ENCODE results near the gene ZDHHC11B.
"Not testable (repeated sequence)": the region's sequence is repeated elsewhere in the genome, so short reads cannot be mapped to it uniquely, and the experiment has no call there.

The ZDHHC11B gene

DNA sequence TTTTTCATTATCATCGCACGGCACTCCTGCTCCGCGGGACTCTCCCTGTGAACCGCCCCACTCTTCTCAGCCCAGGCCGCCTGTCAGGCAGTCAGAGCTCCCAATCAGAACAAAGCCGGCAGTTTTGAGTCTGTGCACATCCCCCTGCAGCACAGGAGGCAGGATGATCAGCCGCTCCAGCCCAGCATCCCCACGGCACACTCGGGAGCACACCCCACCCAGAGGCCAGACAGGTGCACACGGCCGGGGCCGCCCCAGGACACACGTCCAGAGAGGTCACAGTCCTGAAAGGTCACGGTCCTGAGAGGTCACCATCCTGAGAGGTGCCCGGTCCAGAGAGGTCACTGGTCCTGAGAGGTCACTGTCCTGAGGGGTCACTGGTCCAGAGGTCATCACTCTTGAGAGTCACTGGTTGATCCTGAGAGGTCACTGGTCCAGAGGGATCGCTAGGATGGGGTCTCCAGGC, 99.7 kb downstream of the ZDHHC11B start:
- no peaks in the 10 kb centered on the region for H3K36me3 ChIP-seq (ENCODE audit: insufficient read depth, low read length)
- no peak overlapping the region for H3K4me2 ChIP-seq (ENCODE audit: low read depth, low read length, poor library complexity, severe bottlenecking)
- H3K79me2 ChIP-seq (ENCODE audit: insufficient read depth, low read length), result no peaks in the 10 kb centered on the region
- no peaks in the 10 kb centered on the region for H4K20me1 ChIP-seq (ENCODE audit: insufficient read depth, low read length, poor library complexity, severe bottlenecking)
- H3K9me3 ChIP-seq (ENCODE audit: insufficient read depth, low read depth, low read length), result no peaks in the 10 kb centered on the region
- no peaks in the 10 kb centered on the region for H3K4me1 ChIP-seq (ENCODE audit: insufficient read depth, low read length, poor library complexity, severe bottlenecking)
- no peaks in the 10 kb centered on the region for H3F3A ChIP-seq (ENCODE audit: low read depth)
- no peaks in the 10 kb centered on the region for H3K27me3 ChIP-seq (ENCODE audit: insufficient read depth, low read length, poor library complexity, severe bottlenecking)
- no peak overlapping the region for H2AFZ ChIP-seq (ENCODE audit: low read length)
- TF ChIP-seq EZH2phosphoT487 (IDR thresholded peaks at IDR 0.05; ENCODE audit: borderline replicate concordance), result no peak
- TF ChIP-seq, protein P1, sequence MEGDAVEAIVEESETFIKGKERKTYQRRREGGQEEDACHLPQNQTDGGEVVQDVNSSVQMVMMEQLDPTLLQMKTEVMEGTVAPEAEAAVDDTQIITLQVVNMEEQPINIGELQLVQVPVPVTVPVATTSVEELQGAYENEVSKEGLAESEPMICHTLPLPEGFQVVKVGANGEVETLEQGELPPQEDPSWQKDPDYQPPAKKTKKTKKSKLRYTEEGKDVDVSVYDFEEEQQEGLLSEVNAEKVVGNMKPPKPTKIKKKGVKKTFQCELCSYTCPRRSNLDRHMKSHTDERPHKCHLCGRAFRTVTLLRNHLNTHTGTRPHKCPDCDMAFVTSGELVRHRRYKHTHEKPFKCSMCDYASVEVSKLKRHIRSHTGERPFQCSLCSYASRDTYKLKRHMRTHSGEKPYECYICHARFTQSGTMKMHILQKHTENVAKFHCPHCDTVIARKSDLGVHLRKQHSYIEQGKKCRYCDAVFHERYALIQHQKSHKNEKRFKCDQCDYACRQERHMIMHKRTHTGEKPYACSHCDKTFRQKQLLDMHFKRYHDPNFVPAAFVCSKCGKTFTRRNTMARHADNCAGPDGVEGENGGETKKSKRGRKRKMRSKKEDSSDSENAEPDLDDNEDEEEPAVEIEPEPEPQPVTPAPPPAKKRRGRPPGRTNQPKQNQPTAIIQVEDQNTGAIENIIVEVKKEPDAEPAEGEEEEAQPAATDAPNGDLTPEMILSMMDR (conservative IDR thresholded peaks at IDR 0.05; ENCODE audit: low read length), result no peak
- no peak overlapping the region for H3K9ac ChIP-seq (ENCODE audit: low read depth, low read length, poor library complexity, severe bottlenecking)
- H3K4me3 ChIP-seq (ENCODE audit: low read length, poor library complexity, severe bottlenecking), result no peak overlapping the region
- H3K9me2 ChIP-seq (replicated peaks; ENCODE audit: low read depth, low read length), result no peaks in the 10 kb centered on the region

DNA sequence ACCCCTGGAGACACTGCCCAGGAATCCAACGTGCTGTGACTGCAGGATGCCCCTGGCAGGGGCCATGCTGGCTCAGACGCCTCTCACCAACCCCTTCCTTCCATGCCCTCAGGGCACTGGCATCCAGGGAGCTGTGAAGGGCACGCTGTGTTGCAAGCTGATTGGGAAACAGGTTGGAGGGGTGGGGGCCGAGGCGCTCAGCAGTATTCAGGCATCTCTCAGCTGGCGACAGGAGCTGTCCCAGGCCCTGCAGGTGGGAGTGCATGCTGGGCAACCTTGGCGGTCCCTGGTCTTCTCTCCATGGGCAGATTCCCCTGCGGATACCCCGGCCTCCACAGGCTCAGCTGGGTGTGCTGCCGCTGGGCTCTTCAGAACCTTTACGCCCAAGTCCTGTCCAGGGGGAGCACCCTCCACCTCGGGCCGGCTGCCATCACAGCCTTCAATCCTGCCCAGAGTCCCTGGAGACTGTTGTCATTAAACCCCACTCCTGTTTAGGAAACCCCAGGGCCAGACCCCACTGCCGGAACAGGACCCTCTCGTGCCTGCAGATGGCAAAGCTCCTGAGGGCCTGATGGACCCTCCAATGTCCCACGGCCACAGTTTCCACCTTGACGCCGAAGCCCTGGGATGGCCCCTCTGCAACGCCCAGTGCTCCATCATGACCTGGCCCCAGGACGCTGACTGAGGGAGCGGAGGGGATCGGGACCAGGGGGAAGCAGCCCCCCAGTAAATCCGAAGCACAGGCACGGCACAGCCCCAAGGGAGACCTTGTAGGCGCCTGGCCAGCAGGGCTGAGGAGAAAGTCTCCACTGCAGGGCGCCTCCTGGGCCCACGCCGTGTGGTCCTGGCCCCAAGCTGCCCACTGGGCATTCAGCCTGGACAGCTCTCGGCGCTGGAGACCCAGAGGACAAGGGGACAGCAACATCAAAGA, 100.7 kb downstream of the ZDHHC11B start:
- Histone ChIP-seq H3K4me1 (ENCODE audit: insufficient read depth, low read length, poor library complexity, severe bottlenecking) (no peaks in the 10 kb centered on the region), H3K27me3 (ENCODE audit: insufficient read depth, low read length, poor library complexity, severe bottlenecking) (no peaks in the 10 kb centered on the region), H3K4me2 (ENCODE audit: low read depth, low read length, poor library complexity, severe bottlenecking) (no peak overlapping the region)

DNA sequence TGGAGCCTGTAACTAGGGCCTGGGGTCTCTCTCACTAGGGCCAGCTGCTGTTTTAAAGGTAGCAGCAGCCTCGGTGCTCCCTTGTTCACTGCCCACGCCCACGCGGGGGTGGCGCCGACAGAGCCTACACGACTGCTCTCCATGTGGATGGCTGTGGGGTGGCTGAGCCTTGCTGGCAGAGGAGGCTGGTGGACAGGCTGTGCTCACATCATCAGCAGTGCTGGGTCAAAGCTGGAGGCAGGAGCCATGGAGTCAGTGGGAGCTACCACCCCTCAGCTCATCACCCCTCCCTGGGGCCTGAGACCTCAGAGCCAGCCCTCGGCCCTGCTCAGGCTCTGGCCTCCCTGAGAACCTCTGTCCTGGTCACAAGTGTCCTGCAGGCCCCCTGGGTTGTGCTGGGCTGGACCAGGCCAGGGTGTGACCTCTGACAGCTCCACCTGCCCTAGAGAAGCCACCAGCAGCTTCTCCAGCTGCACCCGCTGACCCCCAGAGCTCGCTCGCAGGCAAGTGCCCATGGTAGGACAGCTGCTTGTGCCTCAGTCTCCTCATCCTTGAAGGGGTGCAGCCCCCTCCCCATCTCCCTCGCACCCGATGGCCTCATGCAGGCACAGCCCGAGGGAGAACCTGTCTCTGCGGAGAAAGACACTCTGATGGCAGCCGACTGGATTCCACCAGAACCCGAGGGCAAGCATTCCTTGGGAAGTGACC, 101.7 kb downstream of the ZDHHC11B start:
- H3F3A ChIP-seq (ENCODE audit: low read depth); H3K27me3 ChIP-seq (ENCODE audit: insufficient read depth, low read length, poor library complexity, severe bottlenecking); H2AFZ ChIP-seq (ENCODE audit: low read length); H3K79me2 ChIP-seq (ENCODE audit: insufficient read depth, low read length); H3K36me3 ChIP-seq (ENCODE audit: insufficient read depth, low read length); H3K9ac ChIP-seq (ENCODE audit: low read depth, low read length, poor library complexity, severe bottlenecking); H3K4me1 ChIP-seq (ENCODE audit: insufficient read depth, low read length, poor library complexity, severe bottlenecking); H4K20me1 ChIP-seq (ENCODE audit: insufficient read depth, low read length, poor library complexity, severe bottlenecking); H3K9me2 ChIP-seq (replicated peaks; ENCODE audit: low read depth, low read length); H3K4me2 ChIP-seq (ENCODE audit: low read depth, low read length, poor library complexity, severe bottlenecking); H3K9me3 ChIP-seq (ENCODE audit: insufficient read depth, low read depth, low read length); H3K4me3 ChIP-seq (ENCODE audit: low read length, poor library complexity, severe bottlenecking): not testable (repeated sequence)

More for the DNA sequence above, 100.7 kb downstream of the ZDHHC11B start:
- Histone ChIP-seq H3K9me3 (ENCODE audit: insufficient read depth, low read depth, low read length) (no peaks in the 10 kb centered on the region), H3K4me3 (ENCODE audit: low read length, poor library complexity, severe bottlenecking) (no peak overlapping the region), H3K9ac (ENCODE audit: low read depth, low read length, poor library complexity, severe bottlenecking) (no peak overlapping the region), H4K20me1 (ENCODE audit: insufficient read depth, low read length, poor library complexity, severe bottlenecking) (no peaks in the 10 kb centered on the region), H3K9me2 (replicated peaks; ENCODE audit: low read depth, low read length) (no peaks in the 10 kb centered on the region), H3K79me2 (ENCODE audit: insufficient read depth, low read length) (no peaks in the 10 kb centered on the region), H3K36me3 (ENCODE audit: insufficient read depth, low read length) (no peaks in the 10 kb centered on the region), H3F3A (ENCODE audit: low read depth) (no peaks in the 10 kb centered on the region), H2AFZ (ENCODE audit: low read length) (no peak overlapping the region)
- no peak for TF ChIP-seq EZH2phosphoT487 (IDR thresholded peaks at IDR 0.05; ENCODE audit: borderline replicate concordance)
- TF ChIP-seq, protein P1 (conservative IDR thresholded peaks at IDR 0.05; ENCODE audit: low read length), result no peak

DNA sequence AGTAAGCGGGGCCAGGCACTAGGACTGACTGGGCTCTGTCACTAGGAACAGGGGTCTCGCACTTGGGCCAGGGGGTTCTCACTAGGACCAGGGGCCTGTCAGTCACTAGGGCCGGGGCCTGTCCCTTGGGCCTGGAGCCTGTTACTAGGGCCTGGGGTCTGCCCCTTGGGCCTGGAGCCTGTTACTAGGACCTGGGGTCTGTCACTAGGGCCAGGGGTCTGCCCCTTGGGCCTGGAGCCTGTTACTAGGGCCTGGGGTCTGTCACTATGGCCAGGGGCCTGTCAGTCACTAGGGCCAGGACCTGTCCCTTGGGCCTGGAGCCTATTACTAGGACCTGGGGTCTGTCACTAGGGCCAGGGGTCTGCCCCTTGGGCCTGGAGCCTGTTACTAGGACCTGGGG, 102.3 kb downstream of the ZDHHC11B start:
- not testable (repeated sequence) for H3K36me3 ChIP-seq (ENCODE audit: insufficient read depth, low read length); H4K20me1 ChIP-seq (ENCODE audit: insufficient read depth, low read length, poor library complexity, severe bottlenecking); H3F3A ChIP-seq (ENCODE audit: low read depth)

DNA sequence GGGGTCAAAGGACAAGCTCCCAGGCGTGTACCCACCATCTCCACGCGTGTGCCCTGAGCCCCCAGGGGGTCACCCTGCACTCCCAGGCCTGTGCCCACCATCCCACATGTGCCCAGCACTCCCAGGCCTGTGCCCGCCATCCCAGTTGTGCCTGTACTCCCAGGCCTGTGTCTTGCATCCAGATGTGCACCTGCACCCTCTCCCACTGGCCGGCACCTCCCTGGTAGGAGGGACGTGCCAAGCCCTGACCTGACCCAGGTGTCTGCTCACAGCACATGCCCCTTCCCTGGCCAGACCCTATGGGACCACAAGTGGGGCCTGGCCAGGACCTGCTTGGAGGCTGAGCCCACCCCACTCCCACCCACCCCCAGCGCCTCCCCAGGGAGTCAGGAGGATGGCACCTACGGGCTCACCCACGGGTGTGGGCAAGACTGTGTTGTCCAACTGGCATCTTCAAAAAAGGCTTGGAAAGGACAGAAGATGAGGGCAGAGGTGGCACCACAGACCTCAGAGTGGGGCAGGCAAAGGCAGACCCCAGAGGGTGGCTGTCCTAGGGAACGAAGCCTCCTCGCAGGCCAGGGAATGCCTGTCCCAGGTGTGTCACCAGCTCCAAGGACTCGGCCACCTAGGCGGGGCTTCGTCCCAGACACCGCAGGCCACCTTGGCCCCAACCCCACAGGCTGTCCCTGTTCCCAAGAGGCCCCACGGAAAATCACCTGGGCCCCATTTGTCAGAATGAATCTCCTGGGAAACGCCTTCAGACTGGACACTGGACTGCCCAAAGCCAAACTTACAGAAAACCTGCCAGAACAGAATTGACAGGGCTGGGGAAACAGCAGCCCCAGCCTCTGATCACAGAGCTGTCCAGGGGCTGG, 103.0 kb downstream of the ZDHHC11B start:
- H3K4me2 ChIP-seq (ENCODE audit: low read depth, low read length, poor library complexity, severe bottlenecking); H3K79me2 ChIP-seq (ENCODE audit: insufficient read depth, low read length); H3K9me2 ChIP-seq (replicated peaks; ENCODE audit: low read depth, low read length); H3F3A ChIP-seq (ENCODE audit: low read depth); H2AFZ ChIP-seq (ENCODE audit: low read length); H3K27me3 ChIP-seq (ENCODE audit: insufficient read depth, low read length, poor library complexity, severe bottlenecking); H3K9me3 ChIP-seq (ENCODE audit: insufficient read depth, low read depth, low read length); H3K4me1 ChIP-seq (ENCODE audit: insufficient read depth, low read length, poor library complexity, severe bottlenecking); H3K36me3 ChIP-seq (ENCODE audit: insufficient read depth, low read length); H3K9ac ChIP-seq (ENCODE audit: low read depth, low read length, poor library complexity, severe bottlenecking); H3K4me3 ChIP-seq (ENCODE audit: low read length, poor library complexity, severe bottlenecking); H4K20me1 ChIP-seq (ENCODE audit: insufficient read depth, low read length, poor library complexity, severe bottlenecking): not testable (repeated sequence)

More for the DNA sequence above, 102.3 kb downstream of the ZDHHC11B start:
- H3K4me3 ChIP-seq (ENCODE audit: low read length, poor library complexity, severe bottlenecking); H3K9me3 ChIP-seq (ENCODE audit: insufficient read depth, low read depth, low read length); H3K9ac ChIP-seq (ENCODE audit: low read depth, low read length, poor library complexity, severe bottlenecking); H3K27me3 ChIP-seq (ENCODE audit: insufficient read depth, low read length, poor library complexity, severe bottlenecking); H3K9me2 ChIP-seq (replicated peaks; ENCODE audit: low read depth, low read length); H3K4me1 ChIP-seq (ENCODE audit: insufficient read depth, low read length, poor library complexity, severe bottlenecking); H3K4me2 ChIP-seq (ENCODE audit: low read depth, low read length, poor library complexity, severe bottlenecking); H3K79me2 ChIP-seq (ENCODE audit: insufficient read depth, low read length); H2AFZ ChIP-seq (ENCODE audit: low read length): not testable (repeated sequence)

All from Loucy (cell line).